Measurements from ENCODE around the gene DCAF10. TPM values are rescaled to one million over a fixed set of nuclear protein-coding genes. Genes with fewer than 3 reads are reported as not detected.

DCAF10 gene
- total and polyA plus RNA-seq, 10 of the 15 experiments (the other 5 are each of a cell fraction or from before 2014, with no cell fraction given): 3.9 to 21.7 (median 9.8) TPM

- peak; percentile 71 to 78 for TF ChIP-seq BHLHE40 (IDR thresholded peaks at IDR 0.05; ENCODE audit: borderline replicate concordance in 1 of 2, low read depth in 2 of 2, low read length in 1 of 2)
- no peak for TF ChIP-seq HDAC6 (IDR thresholded peaks at IDR 0.05; ENCODE audit: unreplicated experiment)
- TF ChIP-seq TCF3 (IDR thresholded peaks at IDR 0.05; ENCODE audit: borderline replicate concordance, insufficient read depth, low read depth, low read length): peak; percentile 98
- TF ChIP-seq BRCA1 (IDR thresholded peaks at IDR 0.05; ENCODE audit: low read depth, low read length): no peak
- TF ChIP-seq REST (IDR thresholded peaks at IDR 0.05; ENCODE audit: low read depth, low read length): peak; percentile 59; the same call in 1 of the 2 replicates
- no peak for TF ChIP-seq TCF7 (IDR thresholded peaks at IDR 0.05; ENCODE audit: borderline replicate concordance)
- peak; percentile 97 for TF ChIP-seq IKZF1 (conservative IDR thresholded peaks at IDR 0.05)
- TF ChIP-seq MYB (IDR thresholded peaks at IDR 0.05; ENCODE audit: borderline replicate concordance, low read depth, low read length): no peak
- no peak for TF ChIP-seq CUX1 (IDR thresholded peaks at IDR 0.05; ENCODE audit: insufficient replicate concordance, low read depth, low read length)
- TF ChIP-seq CREB1 (IDR thresholded peaks at IDR 0.05; ENCODE audit: low read depth): peak; percentile 82
- peak; percentile 85 for TF ChIP-seq ZNF24 (IDR thresholded peaks at IDR 0.05)
- no peak for TF ChIP-seq FOS (IDR thresholded peaks at IDR 0.05; ENCODE audit: borderline replicate concordance, extremely low read depth, insufficient read length)
- TF ChIP-seq SMAD5 (IDR thresholded peaks at IDR 0.05; ENCODE audit: low read depth): peak; percentile 52; the same call in 1 of the 2 replicates
- no peak for TF ChIP-seq SUPT20H (IDR thresholded peaks at IDR 0.05; ENCODE audit: borderline replicate concordance, control insufficient read depth, low read depth, low read length)
- TF ChIP-seq CBFB (IDR thresholded peaks at IDR 0.05; ENCODE audit: low read depth): 0 out of 2 replicates have a peak, but pooled peaks have one; percentile 36
- peak; percentile 76 for TF ChIP-seq BACH1 (IDR thresholded peaks at IDR 0.05; ENCODE audit: borderline replicate concordance)
- TF ChIP-seq ZNF687 (IDR thresholded peaks at IDR 0.05): peak; percentile 37; the same call in 1 of the 2 replicates
These were observed at the start of gene DCAF10 (continued) for GRCh38 chr9:37800631-37801286.

Measured in GM12878 (cell line).